HG02870 (cell line): ENCODE results near the gene RIN1.
"Not testable (repeated sequence)": the region's sequence is repeated elsewhere in the genome, so short reads cannot be mapped to it uniquely, and the experiment has no call there.

Experiments used
- ATAC-seq: cut with Tn5 transposase; IDR thresholded peaks from one replicate; pipeline ENCODE4 v1.9.1; 2021; ENCODE audit warnings: mild to moderate bottlenecking, moderate library complexity; ENCODE audit not compliant: unreplicated experiment

Gene RIN1

GRCh38 chr11:66321606-66322005 is 14.6 kb downstream of the RIN1 start:
- ATAC-seq: no peak

DNA sequence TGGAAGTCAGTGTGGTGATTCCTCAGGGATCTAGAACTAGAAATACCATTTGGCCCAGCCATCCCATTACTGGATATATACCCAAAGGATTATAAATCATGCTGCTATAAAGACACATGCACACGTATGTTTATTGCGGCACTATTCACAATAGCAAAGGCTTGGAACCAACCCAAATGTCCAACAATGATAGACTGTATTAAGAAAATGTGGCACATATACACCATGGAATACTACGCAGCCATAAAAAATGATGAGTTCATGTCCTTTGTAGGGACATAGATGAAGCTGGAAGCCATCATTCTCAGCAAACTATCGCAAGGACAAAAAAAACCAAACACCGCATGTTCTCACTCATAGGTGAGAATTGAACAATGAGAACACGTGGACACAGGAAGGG is 15.5 kb downstream of the RIN1 start:
- not testable (repeated sequence) for ATAC-seq

DNA sequence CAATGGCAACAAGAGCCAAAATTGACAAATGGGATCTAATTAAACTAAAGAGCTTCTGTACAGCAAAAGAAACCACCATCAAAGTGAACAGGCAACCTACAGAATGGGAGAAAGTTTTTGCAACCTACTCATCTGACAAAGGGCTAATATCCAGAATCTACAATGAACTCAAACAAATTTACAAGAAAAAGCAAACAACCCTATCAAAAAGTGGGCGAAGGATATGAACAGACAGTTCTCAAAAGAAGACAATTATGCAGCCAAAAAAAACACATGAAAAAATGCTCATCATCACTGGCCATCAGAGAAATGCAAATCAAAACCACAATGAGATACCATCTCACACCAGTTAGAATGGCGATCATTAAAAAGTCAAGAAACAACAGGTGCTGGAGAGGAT is 15.9 kb downstream of the RIN1 start:
- not testable (repeated sequence) for ATAC-seq

- no peak for ATAC-seq
Observed at GRCh38 chr11:66318600-66318970, 17.6 kb downstream of the RIN1 start.

DNA sequence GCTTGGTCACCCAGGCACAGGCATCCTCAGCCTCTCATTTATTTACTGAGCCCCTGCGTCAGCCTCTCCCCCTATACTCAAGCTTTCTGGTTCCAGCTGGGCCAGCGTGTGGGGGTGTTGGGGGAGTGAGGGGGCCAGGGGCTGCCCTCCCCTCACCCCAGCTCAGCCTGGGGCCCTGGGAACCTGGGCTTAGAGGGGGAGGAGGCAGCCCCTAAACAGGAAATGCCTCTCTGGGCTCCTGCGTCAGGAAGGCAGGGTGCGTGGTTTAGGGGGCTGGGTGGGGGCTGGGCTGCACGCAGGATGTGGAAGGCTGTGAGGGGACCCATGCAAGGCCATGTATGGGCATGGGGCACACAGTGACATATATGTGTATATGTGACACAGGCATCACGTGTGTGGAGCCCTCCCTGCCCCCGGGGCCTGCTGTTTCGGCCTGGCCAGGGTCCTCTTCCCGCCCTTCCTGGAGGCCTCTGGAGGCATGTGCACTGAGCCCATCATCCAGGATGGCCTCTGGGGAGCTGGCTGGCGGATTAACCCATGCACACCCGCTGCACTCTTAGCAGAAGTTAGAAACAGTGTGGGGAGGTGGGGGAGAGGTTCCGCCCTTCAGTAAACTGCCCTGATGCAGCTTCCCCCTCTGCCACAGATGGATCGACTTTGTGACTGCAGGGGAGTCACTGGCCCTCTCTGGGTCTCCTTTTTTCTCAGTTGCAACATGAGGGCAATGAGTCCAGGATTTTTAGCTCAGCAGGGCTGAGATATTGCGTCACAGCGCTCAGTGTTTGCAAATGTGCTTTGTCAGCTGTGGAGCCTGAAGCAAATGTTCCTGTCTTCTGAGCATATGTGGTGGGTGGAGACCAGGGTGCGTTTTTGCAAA is 18.3 kb downstream of the RIN1 start:
- no peak for ATAC-seq

- no peak for ATAC-seq
Observed at GRCh38 chr11:66317322-66317722, 18.9 kb downstream of the RIN1 start.

DNA sequence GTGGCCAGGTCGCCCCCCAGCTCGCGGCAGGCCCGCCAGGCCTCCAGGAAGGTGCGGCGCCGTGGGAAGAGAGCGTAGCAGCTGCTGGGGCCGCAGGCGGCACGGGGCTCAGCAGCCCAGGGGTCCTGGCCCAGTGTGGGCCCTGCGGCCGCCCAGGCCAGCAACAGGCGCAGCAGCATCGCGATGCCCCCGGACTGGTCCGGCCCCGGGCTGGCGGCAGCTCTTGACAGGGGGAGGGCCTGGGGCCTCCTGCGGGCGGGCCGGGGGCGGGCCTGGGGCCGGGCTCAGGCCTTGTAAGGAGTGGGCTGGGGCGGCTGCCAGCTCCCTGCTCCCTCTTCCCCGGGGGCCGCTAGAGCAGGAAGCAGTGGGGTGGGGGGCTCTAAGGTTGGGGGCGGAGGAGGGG is 19.4 kb downstream of the RIN1 start, which contains the start of gene CD248:
CD248 (minus strand) TSS at position 196 of the 403 bp plus-strand sequence; CDS start at position 179, 17 bp downstream.
- no peak for ATAC-seq

DNA sequence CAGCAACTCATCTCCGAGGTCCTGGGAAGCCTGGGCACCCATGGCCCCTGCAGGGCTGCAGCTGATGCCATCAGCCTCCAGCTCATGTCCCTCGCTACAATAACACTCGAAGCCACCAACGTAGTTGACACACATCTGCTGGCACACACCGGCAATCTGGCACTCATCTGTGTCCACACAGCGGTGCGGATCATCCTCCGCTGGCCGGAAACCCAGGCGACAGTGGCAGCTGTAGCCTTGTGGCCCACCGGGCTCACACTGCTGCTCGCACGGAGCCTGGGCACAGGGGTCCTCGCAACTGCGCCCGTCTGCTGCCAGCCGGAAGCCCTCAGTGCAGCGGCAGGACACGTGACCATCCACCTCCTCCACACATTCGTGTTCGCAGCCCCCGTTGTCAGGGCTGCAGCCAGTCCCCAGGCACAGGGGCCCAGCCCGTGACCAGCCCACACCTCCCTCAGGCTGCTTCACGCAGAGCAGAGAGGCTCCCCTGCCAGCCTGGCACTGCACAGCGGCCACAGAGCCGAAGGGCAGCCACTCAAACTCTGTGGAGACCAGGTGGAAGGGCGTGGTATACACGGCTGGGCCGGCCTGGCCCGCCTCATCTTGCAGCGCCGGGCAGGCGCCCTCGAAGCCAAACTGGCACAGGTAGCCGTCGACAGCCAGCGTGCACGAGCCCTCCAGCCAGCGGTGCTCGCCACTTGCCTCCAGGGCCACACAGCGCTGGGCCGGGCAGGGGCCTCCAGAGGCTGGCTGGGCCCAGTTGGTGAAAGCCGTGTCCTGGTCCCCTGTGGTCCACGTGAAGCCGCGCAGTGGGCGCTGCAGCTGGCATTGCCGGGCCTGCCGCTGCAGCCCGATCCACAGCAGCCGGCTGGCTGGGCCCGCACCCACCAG is 20.1 kb downstream of the RIN1 start:
- no peak for ATAC-seq

- ATAC-seq: no peak
Observed at GRCh38 chr11:66315498-66315885, 20.7 kb downstream of the RIN1 start.

DNA sequence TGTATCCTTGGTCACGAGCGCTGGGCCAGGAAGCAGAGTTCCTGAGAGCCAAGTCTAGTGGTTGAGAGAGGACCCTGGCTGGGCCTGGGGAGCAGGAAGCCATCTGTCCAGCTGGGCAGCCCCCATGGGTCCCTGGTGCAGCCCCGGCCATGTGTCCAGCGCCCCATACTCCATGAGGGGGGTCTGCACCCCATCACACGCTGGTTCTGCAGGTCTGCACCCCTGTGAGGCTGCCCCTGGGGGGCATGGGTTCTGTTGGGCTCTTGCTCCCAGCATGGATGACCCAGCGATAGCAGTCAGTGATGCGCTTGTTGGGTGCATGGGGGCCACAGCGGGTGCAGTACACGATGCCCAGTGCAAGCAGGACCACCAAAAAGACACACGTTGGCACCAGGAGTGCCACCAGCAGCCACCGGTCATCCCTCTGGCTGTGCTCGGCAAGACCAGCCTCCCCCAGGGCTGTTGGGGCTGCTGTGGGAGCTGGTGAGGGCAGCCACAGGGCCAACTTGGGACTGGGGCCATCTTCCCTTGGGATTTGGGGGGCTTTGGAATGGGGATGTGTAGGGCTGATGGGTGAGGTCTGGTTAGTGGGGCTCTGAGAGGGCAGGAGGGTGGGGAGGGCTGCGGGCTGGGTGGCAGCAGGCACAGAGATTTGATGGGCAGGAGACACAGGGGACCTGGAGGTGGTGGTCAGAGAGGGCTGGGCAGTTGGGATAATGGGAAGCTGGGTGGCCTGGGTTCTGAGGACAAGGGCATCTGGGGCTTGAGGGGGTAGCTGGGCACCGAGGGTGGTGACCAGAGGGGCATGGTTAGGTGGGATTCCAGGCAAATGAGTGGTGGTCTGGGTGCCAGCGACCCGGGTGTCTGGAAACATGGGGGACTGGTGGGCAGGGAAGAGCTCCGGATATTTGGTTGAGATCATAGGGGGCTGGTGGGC is 21.4 kb downstream of the RIN1 start:
- no peak for ATAC-seq

GRCh38 chr11:66314186-66314501 is 22.1 kb downstream of the RIN1 start:
- ATAC-seq: no peak

DNA sequence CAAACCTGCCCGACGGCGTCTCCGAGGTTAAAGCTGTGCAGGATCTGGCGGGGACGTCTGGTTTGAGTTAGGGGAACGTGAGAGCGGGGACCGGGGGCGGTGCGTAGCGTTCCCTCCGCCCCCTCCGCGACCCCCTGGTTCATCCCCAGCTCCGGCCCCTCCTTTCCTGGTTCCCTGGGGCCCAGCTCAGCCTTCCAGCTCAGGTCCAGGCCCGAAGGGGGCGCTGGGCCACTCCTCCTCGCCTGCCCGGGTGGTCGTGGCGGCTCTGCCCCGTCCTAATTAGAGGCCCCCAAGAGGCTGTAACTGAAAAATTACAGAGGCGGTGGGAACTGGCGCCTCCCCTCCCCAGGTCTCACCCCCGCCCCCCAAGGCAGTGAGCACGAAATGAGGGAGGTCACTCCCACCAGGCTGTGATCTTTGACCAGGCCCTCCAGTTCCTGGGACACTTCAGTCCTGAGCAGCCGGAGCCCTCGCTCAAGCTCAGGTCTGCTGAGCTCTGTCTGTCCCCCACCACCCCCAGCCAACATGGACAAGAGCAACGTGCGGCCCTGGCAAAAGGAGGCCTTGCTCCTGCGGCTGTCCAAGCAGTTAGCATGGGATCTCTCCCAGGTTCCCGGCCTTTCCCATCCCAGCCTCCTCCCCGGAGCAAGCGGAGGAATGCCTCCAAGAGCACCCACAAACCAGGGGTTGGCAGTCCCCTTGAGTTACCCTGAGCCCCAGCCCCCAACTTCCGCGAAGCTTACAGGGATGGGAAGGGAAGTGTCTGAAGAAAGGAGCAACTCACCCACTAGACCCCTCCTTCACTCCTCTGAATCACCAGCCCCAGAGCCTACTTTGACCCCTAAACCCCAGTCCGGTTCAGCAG is 22.7 kb downstream of the RIN1 start:
- ATAC-seq: no peak

GRCh38 chr11:66312549-66313320 is 23.5 kb downstream of the RIN1 start:
- ATAC-seq: peak; percentile 60

- peak; percentile 62 for ATAC-seq
Observed at GRCh38 chr11:66311965-66312548, 24.2 kb downstream of the RIN1 start.

DNA sequence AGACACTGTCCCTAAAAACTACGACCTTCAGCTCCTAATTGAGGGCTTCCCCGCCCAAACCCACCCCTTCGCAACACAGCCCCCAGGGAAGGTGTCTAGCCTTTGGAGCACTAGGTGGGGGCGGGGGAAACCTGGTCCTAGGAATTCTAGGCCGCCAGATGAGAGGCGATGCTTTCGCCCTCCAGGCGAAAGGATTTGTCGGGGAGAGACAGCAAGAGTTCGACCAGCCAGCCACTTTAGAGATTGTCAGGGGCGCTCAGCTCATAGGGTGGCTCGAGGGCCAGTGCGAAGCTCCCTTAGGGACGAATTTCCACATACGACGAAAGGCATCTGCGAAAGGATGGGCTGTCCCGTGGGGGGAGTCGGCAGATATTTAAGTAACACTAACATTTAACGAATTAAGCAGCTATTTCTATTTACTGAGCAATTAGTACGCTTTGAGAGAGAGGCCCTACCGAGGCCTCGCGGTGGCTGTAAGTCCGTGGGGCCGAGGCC is 24.7 kb downstream of the RIN1 start:
- ATAC-seq: no peak

- not testable (repeated sequence) for ATAC-seq
Observed at GRCh38 chr11:66310803-66311440, 25.3 kb downstream of the RIN1 start.

DNA sequence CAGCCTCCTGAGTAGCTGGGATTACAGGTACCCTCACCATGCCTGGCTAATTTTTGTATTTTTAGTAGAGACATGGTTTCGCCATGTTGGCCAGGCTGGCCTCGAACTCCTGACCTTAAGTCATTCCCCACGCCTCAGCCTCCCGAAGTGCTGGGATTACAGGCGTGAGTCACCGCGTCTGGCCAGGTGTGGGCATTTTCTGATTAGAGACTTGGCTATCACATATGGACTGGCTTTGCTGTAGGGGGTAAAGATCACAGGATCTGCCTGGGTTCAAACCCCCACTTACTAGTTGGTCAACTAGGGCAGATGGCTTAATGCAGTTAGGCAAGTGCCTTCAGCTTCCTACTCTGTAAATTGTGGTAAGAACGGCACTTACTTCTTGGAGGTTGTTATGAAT is 25.9 kb downstream of the RIN1 start:
- no peak for ATAC-seq

- ATAC-seq: no peak
Observed at GRCh38 chr11:66309475-66309874, 26.8 kb downstream of the RIN1 start.
